A549 (cell line): ENCODE results near the gene SORCS2.

Experiments
- MYC ChIP-seq: IDR thresholded peaks from 2 replicates; pipeline ENCODE4 v1.6.1; 2012; ENCODE audit warnings: mild to moderate bottlenecking, inconsistent platforms, low read length, improper control_type of control experiment, borderline replicate concordance
- TF ChIP-seq, protein P1 (sequence below): IDR thresholded peaks from 2 replicates; pipeline ENCODE4 v1.6.1; 2012

DNA sequence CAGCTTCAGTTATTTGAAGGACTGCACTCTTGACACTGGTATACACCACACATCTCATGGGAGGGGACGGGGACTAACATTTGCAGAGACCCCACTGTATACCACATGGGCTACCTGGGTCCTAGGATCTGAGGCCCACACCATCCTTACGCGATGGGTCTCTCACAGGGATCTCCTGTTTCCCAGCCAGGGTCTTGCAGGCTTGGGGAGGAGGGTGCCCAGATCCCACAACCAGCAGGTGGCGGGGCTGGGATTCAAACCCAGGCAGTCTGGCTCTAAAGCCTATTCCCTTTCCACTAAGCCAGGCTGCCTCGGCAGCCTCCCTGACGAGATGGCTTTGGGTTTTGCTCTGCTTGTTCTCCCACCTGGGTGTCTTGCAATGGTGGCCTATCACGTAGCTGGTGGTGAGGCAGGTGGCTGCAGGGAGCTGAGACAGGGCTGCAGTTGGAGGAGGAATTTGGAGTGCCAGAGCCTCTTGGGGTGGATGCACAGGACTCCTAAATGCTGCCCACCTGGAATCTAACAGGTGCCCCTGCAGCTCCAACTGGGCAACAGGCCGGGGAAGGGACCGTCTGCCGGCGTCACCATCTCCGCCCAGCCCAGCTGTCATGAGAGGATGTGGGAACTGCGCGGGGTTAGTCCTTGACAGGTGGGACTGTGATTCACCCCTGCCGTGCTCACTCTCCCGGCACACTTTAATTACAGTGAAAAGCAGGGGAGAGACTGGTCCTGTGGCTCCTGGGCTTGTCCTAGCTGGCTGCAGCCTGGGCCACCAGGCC, 131.7 kb downstream of the SORCS2 start:
- no peak for TF ChIP-seq MYC
- TF ChIP-seq, protein P1, sequence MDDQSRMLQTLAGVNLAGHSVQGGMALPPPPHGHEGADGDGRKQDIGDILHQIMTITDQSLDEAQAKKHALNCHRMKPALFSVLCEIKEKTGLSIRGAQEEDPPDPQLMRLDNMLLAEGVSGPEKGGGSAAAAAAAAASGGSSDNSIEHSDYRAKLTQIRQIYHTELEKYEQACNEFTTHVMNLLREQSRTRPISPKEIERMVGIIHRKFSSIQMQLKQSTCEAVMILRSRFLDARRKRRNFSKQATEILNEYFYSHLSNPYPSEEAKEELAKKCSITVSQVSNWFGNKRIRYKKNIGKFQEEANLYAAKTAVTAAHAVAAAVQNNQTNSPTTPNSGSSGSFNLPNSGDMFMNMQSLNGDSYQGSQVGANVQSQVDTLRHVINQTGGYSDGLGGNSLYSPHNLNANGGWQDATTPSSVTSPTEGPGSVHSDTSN: no peak
